Measurements from ENCODE around the gene ERH. TPM values are rescaled to one million over a fixed set of nuclear protein-coding genes. Genes with fewer than 3 reads are reported as not detected.
"Not testable (repeated sequence)": the region's sequence is repeated elsewhere in the genome, so short reads cannot be mapped to it uniquely, and the experiment has no call there.

Gene ERH
- polyA plus RNA-seq, 10 donors, result 153 to 216 (median 165) TPM

DNA sequence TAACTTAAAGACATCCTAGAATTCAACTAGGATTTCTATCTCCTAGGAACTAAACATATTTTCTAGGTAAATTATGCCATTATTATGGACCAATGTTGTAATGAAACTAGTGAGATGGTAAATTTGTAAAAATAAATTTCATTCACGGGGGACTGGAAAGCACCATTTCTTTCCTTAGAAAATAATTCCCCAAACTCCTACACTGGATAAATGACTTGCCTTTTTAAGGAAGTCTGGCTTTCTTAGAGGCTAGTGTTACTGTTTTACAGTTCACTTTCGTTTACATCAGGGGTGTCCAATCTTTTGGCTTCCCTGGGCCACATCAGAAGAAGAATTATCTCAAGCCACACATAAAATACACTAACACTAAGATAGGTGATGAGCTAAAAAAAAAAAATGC, 3.7 kb upstream of the ERH start:
- no peak for DNase-seq

DNA sequence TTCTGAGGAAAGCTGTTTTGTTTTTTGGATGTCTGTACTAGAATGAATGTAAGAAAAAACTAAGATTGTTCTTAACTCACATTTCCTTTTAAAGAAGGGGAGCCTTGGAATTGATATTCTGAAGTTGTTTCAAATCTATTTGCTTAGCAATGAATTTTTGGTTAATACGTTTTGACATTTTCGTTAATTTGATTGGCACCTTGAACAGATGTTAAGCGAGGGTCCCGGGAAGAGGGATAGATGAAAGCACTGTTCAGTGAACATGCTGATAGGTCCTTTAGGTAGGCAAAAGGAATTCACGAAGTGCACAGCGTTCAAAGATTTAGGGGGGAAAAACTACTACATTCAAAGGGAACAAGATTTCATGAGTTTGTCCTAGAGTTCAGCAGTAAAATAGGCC, 2.1 kb upstream of the ERH start:
- DNase-seq, result no peak

DNA sequence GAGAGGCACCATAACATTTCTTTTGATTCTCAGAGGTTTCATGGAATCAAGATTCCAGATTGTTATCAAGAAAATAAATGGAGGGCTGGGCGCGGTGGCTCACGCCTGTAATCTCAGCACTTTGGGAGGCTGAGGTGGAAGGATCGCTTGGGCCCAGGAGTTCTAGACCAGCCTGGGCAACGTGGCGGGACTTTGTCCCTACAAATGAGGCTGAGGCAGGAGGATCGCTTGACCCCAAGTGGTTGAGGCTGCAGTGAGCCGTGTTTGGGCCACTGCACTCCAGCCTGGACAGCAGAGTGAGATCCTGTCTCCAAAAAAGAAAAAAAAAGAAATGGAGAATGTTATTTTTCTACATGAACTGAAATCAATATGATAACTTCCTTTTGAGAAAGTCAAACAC, 1.7 kb upstream of the ERH start:
- DNase-seq, result no peak

DNA sequence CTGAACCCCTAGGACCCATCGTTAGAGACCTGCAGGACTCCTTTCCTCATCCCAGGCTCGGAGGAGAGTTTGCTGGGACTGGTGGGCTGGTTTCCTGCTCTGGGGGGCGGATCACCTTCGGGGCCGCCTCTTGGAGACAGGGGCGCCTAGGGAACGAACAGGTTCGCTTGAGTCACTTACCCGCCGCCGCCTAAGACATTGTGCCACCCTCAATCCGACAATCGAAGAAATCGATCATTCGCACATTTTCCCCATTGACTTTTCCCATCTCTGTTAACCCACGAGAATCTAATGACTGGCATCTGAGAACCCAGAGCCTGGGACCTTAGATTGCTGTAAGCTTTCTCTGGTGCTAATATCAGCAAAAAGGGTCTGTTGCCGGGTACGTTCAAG, 715 bp upstream of the ERH start:
- DNase-seq, result no peak

DNA sequence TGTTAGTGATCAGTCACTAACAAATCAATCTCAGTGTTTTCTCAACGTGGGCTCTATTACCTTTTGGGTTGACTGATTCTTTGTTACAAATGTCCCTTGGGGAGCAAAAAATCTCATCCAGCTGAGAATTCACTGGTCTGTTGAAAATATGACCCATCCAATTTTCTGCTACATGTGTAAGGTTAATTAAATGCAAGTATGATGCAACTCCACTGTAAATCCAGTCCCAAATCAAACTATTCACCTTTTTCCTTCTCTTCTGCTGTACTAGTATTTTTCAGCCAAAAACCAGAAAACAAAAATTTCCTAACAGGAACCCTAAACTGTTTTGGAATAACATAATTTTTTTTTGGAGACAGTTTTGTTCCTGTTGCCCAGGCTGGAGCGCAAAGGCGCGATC, 2.2 kb downstream of the ERH start:
- no peak for DNase-seq

DNA sequence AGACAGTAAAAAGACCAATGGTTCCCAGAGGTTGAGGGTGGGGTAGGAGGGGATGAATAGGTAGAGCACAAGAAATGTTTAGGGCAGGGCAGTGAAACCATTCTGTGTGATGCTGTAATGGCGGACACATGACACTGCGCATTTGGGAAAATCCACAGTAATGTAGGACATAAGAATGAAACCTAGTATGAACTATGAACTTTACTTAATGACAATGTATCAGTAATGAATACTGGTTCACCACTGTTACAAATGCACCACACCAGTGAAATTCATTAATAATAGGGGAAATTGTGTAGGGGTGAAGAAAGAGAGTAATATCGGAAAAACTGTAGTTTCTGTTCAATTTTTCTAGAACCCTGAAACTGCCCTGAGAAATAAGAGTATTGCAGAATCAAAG, 5.6 kb downstream of the ERH start:
- no peak for DNase-seq

DNA sequence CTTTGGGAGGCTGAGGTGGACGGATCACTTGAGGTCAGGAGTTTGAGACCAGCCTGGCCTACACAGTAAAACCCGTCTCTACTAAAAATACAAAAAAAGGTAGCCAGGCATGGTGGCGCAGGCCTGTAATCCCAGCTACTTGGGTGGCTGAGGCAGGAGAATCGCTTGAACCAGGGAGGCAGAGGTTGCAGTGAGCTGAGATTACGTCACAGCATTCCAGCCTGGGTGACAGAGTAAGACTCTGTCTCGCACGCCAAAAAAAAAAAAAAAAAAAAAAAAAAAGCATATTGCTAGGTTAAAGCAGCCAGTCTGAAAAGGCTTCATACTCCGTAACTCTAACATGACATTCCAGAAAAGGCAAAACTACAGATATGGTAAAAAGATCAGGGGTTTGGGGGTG, 6.7 kb downstream of the ERH start:
- not testable (repeated sequence) for DNase-seq

DNA sequence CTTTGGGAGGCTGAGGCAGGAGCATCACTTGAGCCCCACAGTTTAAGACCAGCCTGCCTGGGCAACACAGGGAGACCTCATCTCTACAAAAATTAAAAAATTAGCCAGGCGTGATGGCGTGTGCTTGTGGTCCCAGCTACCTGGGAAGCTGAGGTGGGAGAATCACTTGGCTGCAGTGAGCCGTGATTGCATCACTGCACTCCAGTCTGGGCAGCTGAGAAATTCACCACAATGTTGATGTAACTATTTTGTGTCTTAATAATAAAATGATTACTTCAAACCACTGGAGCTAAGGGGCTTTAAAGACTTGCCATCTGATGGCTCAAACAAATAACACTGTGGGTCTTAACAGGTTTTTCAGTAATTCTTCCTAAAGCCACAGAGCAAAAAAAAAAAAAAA, 10.8 kb downstream of the ERH start:
- DNase-seq, result no peak

DNA sequence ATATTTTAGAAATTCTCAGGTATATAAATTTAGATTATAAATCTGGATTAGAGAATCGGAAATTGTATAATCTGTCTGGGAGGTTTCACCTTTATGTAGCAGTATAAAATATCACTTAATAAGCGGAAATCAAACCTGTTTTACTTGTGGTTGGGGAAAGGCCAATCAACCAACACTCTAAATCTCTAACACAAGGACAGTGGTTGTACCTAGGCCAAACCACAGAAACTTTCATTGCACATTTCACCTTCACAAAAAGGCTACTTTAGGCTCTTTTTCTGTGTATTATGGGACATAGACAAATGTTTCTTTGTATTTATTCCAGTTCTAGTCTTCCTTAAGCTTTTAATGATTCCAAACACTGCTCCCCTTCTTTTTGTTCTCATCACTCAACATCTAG, 19.8 kb downstream of the ERH start:
- DNase-seq, result no peak

DNA sequence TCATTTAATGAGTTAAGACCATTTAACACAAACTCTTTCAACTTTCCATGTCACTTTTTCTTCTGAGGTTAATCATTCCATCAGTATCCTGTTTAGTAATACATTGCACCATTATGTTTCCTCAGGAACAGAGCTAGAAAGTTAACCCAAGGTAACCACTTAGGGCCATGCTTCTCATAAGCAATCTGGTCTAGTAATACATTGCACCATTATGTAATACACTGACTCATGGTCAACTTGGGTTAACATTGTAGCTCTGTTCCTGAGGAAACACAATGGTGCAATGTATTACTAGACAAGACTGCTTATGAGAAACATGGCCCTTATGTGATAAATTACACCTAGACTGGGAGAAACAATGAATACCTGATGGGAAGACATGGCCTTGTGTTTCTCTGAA, 21.7 kb downstream of the ERH start:
- DNase-seq, result no peak

DNA sequence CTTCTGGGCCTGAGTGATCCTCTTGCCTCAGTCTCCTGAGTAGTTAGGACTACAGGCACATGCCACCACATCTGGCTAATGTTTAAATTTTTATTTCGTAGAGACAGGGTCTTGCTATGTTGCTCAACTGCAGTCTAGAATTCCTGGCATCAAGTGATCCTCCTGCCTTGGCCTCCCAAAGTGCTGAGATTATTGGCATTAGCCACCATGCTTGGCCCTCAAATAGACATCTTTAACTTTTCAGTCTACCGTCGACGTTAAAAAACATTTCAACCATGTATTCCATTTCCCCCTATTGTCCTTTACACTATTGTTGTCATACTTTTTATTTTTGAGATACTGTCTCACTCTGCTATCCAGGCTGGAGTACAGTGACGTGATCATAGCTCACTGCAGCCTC, 22.4 kb downstream of the ERH start:
- no peak for DNase-seq

DNA sequence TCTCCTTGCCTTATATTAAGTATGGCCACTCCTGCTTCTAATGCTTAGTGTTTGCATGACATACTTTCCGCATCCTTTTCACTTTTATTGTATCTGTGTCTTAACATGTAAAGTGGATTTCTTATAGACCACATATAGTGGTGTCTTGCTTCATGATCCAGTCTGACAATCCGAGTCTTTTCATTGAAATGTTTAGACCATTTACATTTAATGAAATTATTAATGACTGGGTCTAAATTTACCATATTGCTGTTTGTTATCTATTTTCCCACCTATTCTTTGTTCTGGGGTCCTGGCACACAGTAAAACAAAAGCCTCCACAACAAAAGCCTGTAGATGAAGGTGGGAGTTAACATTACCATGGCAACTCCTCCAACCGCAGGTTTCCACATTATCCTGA, 22.9 kb downstream of the ERH start:
- no peak for DNase-seq

DNA sequence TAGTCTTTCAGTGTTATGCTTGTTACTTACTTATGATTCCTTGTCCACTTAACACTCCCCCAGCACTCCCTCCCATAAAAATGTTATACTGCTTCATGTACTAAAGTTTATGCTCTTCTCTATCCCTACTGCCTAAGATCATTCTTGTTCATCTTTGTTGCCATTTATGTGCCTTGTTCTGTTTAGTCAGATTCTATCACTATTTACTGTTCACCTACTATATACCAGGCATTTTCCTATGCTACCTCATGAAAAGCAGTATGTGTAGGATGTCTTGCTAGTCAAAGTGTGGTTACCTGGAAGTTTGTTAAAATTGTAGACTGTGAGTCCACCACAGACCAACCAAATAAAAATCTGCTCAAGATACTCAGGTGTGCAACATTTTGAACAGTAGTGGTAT, 23.9 kb downstream of the ERH start:
- no peak for DNase-seq

DNA sequence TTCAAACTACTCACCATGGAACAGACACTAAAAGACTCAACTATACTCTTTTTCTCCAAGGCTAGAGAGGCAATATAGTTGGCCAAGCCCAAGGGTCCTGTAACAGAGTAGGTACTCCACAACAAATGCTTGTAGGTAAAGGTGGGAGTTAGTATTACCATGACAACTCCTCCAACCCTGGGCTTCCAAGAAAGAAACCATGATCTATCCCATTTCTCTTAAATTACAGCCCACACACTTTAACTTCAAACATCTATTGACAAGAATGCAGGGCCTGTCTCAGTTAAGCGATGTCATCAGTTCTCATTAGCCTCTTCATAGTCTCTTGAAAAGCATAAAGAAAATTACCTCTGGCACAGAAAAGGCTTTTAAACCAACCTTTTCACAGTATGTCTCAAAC, 25.0 kb downstream of the ERH start:
- DNase-seq, result no peak

DNA sequence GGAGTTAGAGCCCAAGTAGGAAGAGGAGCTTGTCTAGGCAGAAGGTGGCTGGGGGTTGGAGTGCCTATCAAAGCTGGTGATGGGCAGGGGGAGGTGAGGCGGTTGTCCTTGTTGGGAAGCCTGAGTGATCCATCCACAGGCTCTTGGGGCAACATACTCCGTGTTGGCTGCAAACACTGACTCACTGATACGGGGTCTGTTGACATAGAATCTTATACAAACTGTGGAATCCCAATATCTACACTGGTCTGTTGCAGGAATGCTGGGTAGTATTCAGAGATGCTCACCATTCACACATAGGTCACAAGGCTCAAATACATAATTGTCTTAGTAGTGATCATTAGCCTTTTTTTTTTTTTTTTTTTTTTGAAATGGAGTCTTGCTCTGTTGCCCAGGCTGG, 26.0 kb downstream of the ERH start:
- no peak for DNase-seq

DNA sequence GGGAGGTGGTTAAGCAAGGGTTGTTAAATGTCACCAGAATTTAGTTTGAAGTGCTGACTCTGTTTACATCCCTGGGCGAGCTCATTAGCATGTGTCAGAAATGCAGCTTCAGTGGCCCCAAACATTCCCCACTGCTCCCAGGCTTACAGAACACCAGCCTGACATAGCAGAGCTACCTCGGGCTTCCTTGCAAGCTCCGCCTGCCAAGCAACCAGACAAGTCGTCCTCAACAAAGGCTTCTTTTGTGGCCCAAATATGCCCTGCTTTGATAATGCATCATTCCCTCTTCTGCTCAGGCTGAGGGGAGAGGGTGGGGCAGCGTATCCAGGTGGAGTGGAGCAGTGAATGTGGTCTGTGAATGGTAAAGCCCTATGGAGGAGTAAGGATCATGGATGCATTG, 28.0 kb downstream of the ERH start:
- no peak for DNase-seq

DNA sequence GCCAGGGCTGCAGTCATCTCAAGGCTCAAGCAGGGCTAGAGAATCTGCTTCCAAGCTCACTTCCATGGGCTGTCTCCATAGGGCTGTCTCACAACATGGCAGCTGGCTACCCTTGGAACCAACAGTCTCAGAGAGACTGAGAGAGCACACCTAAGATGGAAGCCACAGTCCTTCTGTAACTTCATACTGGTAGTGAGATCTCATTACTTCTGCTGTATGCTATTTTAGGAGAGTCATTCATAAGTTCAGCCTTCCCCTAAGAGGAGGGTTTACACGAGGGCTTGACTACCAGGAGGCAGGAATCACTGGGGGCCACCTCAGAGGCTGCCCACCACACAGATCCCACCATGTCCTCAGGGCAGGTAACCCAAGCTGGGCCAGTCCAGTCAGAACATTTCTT, 29.7 kb downstream of the ERH start:
- peak in 1 of 3 donors; percentile 15 for DNase-seq

DNA sequence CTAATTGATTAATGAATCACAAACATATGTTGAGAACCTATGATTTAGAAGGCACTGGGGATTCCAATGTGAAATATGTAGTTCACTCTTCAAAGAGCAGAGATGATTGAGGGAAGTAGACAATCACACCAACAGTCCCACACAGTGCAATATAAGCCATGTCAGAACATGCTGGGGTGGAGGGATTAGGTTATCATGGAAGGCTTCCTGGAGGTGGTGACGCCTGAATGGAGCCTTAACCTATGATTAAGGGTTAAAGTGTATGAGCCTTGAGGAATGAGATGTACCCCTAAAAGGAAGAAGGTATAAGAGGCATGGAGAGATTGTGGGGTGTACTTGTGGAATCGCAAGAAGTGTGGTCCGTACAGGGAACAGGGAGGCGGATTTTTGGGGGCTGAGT, 31.3 kb downstream of the ERH start:
- no peak for DNase-seq

DNA sequence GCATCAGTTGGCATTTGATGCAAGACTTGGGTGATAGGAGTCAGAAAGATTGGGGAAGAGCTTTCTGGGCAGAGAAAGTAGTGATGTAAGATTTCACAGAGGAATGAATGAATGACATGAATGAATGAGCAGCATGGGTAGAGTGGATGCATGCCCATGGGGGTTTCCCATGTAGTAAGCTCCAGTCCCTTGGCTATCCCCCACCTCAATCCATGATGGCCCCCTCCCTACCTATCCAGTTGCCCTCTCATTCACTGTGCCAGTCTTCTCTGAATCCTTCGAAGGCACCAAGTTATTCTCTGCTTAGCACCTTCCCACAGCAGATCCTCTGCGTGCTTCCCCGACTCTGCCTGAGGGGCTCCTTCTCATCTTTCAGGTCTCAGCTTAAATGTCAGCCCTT, 32.0 kb downstream of the ERH start:
- no peak for DNase-seq

DNA sequence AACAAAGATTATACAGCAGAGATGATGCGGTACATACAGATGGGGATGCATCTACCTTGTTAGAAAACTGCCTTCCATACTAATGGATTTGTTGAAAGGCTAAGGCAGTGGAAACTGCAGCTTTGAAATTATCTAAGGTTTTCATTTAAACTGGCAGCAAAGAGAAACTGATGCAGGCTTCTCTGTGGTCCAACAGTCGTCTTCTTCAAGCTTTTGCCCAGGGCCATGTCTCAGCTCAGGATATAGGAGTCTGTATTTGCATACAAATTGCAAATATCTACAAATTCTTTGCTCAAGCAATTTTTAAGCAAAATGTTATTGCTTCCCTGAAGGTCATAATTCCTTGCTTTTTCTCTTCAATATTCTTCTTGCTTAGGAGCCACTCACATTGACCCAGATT, 33.7 kb downstream of the ERH start:
- no peak for DNase-seq

DNA sequence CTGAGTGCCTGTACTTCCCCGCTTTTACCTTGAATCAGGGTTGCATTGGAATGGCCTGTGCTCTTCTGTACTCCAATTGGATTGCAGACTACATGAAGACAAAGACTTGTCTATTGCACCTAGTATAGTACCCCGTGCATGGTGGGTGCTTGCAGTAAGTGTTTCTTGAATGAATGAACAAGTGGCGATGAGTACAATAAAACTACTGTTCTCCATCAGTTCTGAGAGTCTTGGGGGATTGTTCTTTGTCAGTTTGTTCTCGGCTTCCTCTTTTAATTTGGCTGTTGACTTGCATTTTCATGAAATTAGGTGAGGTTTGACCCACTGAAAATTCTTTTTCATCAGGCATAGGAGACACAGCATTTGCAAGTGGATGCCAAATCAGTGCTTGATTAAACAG, 34.1 kb downstream of the ERH start:
- no peak for DNase-seq

DNA sequence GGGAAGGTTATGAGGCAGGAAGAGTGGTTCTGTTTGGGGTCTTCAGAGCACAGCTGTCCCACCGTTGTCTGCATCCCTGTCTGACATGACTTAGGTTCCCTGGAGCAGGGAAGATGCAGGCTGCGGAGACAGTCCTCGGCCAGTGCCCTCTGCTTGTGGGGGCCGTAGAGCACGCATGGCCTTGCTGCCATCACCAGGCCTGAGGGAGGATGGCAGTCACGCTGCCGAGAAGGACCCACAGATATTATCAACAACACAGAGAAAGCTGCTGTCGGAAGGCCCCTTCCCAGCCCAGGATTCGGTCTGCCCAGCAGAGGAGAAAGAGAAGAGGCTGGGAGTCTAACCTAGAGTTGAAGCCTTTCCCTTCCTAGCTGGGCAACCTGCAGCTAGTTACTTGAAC, 35.0 kb downstream of the ERH start:
- DNase-seq, result peak in 2 of 3 donors; percentile 16 to 36

DNA sequence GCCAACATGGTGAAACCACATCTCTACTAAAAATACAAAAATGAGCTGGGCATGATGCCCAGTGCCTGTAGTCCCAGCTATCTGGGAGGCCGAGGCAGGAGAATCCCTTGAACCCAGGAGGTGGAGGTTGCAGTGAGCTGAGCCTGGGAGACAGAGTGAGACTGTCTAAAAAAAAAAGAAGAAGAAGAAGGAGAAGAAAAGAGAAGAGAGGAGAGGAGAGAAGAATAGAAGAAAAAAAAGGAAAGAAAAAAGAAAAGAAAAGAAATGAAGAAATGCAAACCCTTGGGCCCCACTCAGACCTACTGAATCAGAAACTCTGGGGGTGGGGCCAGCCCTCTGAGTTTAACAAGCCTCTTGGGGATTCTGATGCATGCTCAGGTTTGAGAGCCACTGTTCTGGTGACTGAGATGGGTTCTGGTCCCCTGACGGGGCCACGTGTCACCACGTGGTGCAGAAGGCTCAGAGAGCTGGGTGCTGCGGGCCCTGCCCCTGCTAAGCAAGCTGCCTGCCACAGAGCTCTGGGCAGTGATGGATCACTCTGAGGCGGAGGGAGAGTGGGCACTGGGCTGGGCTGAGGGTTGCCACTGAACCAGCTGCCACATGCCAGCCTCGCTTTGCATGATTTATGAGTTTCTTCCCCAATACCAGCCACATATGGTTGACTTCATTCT, 37.5 kb downstream of the ERH start:
- no peak for DNase-seq

DNA sequence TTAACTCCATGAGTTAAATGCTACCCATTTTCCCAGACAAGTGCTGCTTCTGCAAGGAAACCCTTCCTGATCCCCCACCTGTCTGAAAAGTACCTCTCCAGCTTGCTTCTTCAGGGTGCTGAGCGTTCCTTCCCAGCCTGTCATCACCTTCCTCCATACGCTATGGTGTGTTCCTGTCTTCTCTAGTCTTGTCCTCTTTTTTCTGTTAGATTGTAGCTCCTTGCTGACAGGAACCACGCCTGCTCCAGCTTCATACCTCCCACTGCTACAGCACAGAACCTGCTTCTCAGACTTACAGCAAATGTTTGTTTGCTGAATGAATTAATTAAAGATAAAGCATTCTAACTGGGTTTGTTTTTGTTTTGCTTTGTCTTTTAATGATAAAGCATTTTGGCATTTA, 39.1 kb downstream of the ERH start:
- DNase-seq, result no peak

Data from muscle of back (tissue), 11 donors.